Ishikawa (cell line): Measurements from ENCODE around the gene MAGI2.

Experiments used
- CEBPB ChIP-seq: IDR thresholded peaks from 2 replicates; pipeline ENCODE4 v1.6.1; 2012
- EGR1 ChIP-seq: IDR thresholded peaks from 2 replicates; pipeline ENCODE4 v1.6.1; 2012
- EP300 ChIP-seq: IDR thresholded peaks from 2 replicates; pipeline ENCODE4 v1.6.1; 2012; ENCODE audit warnings: borderline replicate concordance
- FOXM1 ChIP-seq: IDR thresholded peaks from 2 replicates; pipeline ENCODE4 v1.6.1; 2012; ENCODE audit warnings: low read depth, borderline replicate concordance
- MAX ChIP-seq: IDR thresholded peaks from 2 replicates; pipeline ENCODE4 v1.6.1; 2012
- NFIC ChIP-seq: IDR thresholded peaks from 2 replicates; pipeline ENCODE4 v1.6.1; 2012
- REST ChIP-seq: IDR thresholded peaks from 2 replicates; pipeline ENCODE4 v1.6.1; 2012; ENCODE audit warnings: low read depth, mild to moderate bottlenecking
- TAF1 ChIP-seq: IDR thresholded peaks from 2 replicates; pipeline ENCODE4 v1.6.1; 2012; ENCODE audit warnings: low read depth, mild to moderate bottlenecking
- TCF12 ChIP-seq: IDR thresholded peaks from 2 replicates; pipeline ENCODE4 v1.6.1; 2012; ENCODE audit warnings: low read depth
- TEAD4 ChIP-seq: IDR thresholded peaks from 2 replicates; pipeline ENCODE4 v1.6.1; 2012
- USF1 ChIP-seq: IDR thresholded peaks from 2 replicates; pipeline ENCODE4 v1.6.1; 2012
- YY1 ChIP-seq: IDR thresholded peaks from 2 replicates; pipeline ENCODE4 v1.6.1; 2012; ENCODE audit warnings: low read depth

- TF ChIP-seq TCF12: no peak
- TF ChIP-seq NFIC: no peak
- TF ChIP-seq REST: no peak
- no peak for TF ChIP-seq TAF1
- no peak for TF ChIP-seq YY1
- no peak for TF ChIP-seq MAX
- no peak for TF ChIP-seq TEAD4
- TF ChIP-seq USF1: no peak
- no peak for TF ChIP-seq EP300
- no peak for TF ChIP-seq CEBPB
- no peak for TF ChIP-seq EGR1
- no peak for TF ChIP-seq FOXM1
These were observed 66.6 kb downstream of the MAGI2 start for GRCh38 chr7:79386688-79387422.
